HG02973 (cell line): ENCODE measurements around the gene LNPEP.
"Not testable (repeated sequence)": the region's sequence is repeated elsewhere in the genome, so short reads cannot be mapped to it uniquely, and the experiment has no call there.

Experiments used
- ATAC-seq: cut with Tn5 transposase; IDR thresholded peaks from one replicate; pipeline ENCODE4 v1.9.1; 2021; ENCODE audit warnings: moderate library complexity; ENCODE audit not compliant: unreplicated experiment

The LNPEP gene

GRCh38 chr5:96928931-96929708 is 6.8 kb upstream of the LNPEP start:
- ATAC-seq, result no peak

GRCh38 chr5:96930058-96930457 is 5.8 kb upstream of the LNPEP start:
- ATAC-seq, result no peak

- no peak for ATAC-seq
Measured at GRCh38 chr5:96930589-96930988, 5.3 kb upstream of the LNPEP start.

GRCh38 chr5:96931037-96931436 is 4.8 kb upstream of the LNPEP start:
- not testable (repeated sequence) for ATAC-seq

DNA sequence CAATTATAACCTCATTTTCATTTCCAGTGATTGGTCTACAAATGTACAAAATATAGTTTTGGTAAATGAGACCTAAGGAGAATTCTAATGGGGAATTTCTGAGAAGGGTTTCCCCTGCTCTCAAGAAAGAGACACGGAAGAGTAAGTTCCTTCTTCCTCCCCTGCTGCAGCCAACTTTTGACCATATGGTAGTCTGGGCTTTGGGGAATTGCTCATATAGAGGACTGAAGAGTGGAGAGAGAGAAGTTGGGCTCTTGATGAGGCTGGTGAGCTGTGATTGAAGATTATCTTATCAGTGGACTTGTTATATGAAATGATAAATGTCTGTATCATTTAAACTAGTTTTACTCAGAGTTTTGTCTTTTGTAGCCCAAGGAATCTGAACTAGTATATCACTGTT is 4.3 kb upstream of the LNPEP start:
- ATAC-seq, result no peak

- no peak for ATAC-seq
Measured at GRCh38 chr5:96932026-96932425, 3.9 kb upstream of the LNPEP start.

GRCh38 chr5:96933764-96934707 is 1.8 kb upstream of the LNPEP start:
- ATAC-seq, result no peak

GRCh38 chr5:96934708-96935558 is 947 bp upstream of the LNPEP start:
- peak; percentile 59 for ATAC-seq

DNA sequence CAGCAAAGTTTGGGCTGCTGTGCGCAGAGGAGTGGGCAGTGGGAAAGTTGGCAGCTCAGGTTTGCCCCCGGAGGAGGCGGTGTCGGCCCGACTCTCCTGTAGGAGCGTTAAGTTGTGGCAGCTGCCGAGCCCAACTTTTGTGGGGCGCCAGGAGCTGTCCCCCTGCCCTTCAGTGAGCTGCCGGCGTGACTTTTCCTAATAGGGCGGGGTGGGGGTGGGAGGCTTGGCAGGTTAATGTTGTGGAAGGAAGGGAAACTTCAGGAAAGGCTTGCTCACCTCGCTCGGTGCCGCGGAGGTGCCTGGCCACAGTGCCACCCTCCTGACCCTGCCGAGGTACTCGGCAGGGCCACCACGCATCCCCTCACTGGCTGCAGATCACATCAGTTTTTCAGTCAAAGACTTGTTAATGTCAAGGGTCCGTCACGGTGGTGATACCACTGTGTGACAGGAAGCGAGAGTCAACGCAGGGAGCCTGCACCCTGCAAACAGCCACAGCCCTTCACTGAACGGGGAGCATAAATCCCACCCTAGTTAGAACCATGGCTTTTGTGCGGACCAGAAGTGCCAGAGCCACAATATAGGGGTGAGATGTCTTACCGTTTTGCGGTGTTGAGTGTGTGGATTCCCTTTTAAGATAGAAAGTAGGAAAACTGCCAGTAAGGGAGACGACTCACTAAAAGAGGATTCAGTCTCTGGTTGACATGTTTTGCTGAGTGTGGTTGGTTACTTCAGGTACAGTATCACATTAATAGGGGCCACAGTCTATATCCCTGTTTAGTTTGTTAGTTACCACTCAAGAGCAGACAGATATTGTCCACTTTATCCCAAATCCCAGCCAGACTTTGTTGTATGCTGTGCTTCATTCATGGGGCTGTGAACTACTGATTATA is 796 bp downstream of the LNPEP start:
- peak; percentile 33 for ATAC-seq

GRCh38 chr5:96940586-96940985 is 4.7 kb downstream of the LNPEP start:
- no peak for ATAC-seq

DNA sequence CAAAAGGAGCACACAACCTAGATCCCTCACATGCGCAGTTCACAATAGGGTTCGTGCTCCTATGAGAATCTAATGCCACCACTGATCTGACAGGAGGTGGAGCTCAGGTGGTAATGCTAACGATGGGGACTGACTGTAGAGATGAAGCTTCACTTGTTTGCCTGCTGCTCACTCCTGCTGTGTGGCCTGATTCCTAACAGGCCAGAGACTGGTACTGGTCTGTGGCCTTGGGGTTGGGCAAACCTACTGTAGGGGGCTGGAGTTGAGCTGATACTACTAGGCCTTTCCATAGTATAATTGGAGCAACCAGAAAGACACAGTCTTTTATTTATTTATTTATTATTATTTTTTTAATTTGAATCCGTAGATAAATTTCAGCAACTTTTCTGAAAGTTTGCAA is 5.3 kb downstream of the LNPEP start:
- ATAC-seq, result no peak

DNA sequence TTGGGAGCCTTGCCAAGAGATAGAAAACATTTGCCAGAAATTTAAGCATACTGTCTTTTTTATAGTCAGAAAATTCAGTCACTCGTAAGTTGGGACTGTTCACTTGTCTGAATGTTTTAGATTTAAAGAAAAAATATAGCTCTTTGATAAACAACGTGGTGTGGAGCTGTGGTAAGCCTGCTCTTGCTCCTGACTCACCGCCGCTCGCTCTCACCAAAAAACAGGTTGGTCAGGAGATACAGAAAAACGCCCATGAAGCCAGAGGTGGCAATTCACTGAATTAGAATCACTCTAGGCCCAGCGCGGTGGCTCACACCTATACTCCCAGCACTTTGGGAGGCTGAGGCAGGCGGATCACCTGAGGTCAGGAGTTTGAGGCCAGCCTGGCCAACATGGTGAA is 6.2 kb downstream of the LNPEP start:
- no peak for ATAC-seq

DNA sequence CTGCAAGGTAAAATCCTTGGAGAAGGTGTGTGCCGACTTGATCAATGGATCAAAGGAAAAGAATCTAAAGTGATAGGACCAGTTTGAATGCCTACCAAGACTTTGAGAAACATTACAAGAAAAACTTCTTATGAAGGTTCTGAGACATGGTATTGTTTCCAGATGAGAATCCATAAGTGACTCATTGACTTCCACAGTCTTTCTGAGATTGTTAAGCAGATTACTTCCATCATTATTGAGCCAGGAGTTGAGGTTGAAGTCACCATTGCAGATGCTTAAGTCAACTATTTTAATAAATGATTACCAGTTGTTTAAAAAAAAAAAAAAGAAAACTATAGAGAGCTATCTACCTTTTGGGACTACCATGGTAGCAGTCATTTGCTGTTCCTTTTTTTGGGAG is 7.0 kb downstream of the LNPEP start:
- no peak for ATAC-seq

GRCh38 chr5:96943799-96944198 is 7.9 kb downstream of the LNPEP start:
- no peak for ATAC-seq

DNA sequence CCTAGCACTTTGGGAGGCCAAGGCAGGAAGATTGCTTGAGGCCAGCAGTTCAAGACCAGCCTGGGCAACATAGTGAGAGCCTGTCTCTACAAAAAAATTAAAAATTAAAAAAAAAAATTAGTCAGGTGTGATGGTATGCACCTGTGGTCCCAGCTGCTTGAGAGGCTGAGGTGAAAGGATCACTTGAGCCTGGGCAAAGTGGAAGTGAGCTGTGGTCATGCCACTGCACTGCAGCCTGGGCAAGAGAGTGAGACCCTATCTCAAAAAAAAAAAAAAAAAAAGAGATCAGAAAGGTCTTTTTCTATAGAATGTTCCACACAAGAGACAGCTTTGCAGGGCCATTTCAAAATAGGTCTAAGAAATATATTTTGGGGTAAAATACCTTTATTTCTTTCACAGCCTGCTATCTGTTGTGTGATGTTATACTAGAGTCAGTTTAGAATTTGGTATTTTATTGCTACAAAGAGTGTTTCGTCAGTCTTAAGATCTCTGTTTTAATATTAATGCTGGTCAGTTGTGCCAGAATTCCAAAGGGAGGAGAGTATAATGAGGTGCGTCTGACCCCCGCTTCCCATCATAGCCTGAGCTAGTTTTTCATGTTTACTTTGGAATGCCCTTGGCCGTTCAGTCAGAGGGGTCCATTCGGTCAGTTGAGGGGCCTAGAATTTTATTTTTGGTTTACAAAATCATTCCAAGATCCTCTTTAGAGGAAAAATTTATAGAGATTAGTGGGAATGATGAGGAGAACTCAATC is 9.4 kb downstream of the LNPEP start:
- no peak for ATAC-seq

GRCh38 chr5:96946381-96946780 is 10.5 kb downstream of the LNPEP start:
- no peak for ATAC-seq

DNA sequence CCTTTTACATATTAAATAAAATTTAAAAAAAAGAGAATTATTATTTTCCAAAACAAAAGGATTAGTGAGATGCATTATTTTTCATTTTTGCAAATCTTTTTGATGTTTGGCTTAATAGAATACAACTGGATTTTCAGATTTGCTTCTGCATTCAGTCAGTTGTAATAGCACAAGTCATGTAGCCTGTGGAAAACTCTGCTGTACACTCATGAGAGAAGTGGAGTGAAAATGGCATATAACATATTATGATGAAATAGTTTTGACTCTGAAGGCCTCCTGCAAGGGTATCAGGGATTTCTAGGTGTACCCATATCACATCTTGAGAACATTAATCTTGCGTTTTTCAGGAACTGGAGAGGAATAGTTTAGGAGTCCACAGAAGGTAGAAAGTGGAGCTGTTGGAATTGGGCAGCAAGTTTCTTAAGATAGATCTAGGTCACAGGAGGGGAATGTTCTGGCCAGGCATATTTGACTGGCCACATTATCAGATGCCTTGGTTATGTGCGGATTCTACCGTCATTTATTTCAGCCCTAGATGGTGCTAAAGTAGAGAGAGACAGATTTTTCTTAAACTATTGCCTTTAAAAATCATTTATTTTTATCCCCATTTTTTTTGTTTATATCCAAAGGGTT is 16.4 kb downstream of the LNPEP start:
- ATAC-seq, result no peak

GRCh38 chr5:96952974-96953730 is 17.3 kb downstream of the LNPEP start:
- no peak for ATAC-seq
